Ascending aorta (tissue), 2 donors: ENCODE data around the gene MMP21. TPM values are rescaled to one million over a fixed set of nuclear protein-coding genes. Genes with fewer than 3 reads are reported as not detected.
A peak's percentile ranks its signal among the peaks of the same experiment; 100 is the strongest.

Experiments
- DNase-seq, 2 donors: peaks; one replicate each; pipeline ENCODE4 v3.0.0-alpha.2; 2019; ENCODE audit warnings: low spot score in 2 of 2
- H3K27ac ChIP-seq, 2 donors: fragments of 200-600 bp; sonication (generic); one replicate each; pipeline ENCODE4 v1.5.1; 2016 to 2017; ENCODE audit warnings: mild to moderate bottlenecking in 1 of 2
- H3K27me3 ChIP-seq: fragments of 200-600 bp; sonication (generic); one replicate; pipeline ENCODE4 v1.5.1; 2017
- H3K36me3 ChIP-seq, 2 donors: fragments of 200-600 bp; sonication (generic); one replicate each; pipeline ENCODE4 v1.5.1; 2016
- H3K4me1 ChIP-seq, 2 donors: fragments of 200-600 bp; sonication (generic); one replicate each; pipeline ENCODE4 v1.5.1; 2016 to 2017; ENCODE audit warnings: mild to moderate bottlenecking in 1 of 2
- H3K4me3 ChIP-seq, 2 donors: fragments of 200-600 bp; sonication (generic); one replicate each; pipeline ENCODE4 v1.5.1; 2016 to 2017; ENCODE audit warnings: mild to moderate bottlenecking in 1 of 2
- H3K9me3 ChIP-seq, 2 donors: fragments of 200-600 bp; sonication (generic); one replicate each; pipeline ENCODE4 v1.5.1; 2016
- intact Hi-C: fragments of 100-400 bp; cut with DNase I; formaldehyde crosslinking; loops from one replicate; pipeline ENCODE4 v1.15.1; 2023
- total RNA-seq: library from RNA; depleted of rRNA; stranded (reverse); fragments of >200 nt; gene quantifications from one replicate; pipeline ENCODE4 v1.1.0, GENCODE V29; 2016
- TF ChIP-seq, protein P1 (sequence below), 3 experiments: fragments of 200-600 bp in 2 of 3; fragments of 450-650 bp in 1 of 3; sonication (generic) in 2 of 3; IDR thresholded peaks; one replicate each; pipeline ENCODE4 v1.5.1; 2016 to 2019; ENCODE audit warnings: antibody characterized with exemption in 3 of 3, mild to moderate bottlenecking in 1 of 3, moderate library complexity in 1 of 3

MMP21 gene
- total RNA-seq, 1 donor from 2014 or later, result not detected

DNA sequence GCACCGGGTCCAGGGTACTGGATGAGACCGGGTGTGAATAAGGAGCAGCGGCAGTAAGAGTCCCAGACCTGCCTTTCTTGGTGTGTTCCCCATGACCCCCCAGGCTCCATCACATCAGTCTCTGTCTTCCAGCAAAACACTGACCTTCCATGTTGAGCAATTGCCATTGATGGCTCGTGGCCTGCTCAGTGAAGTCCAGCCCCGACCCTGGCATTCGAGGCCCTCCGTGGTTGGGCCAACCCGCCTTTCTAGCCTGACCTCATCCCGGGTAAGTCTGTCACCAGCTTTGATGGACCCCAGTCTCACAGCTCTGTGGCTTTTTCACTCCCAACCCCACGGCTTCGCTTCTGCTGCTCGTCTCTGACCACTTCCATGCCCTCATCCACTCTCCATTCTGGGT is 6.4 kb downstream of the MMP21 start:
- DNase-seq, result no peak
- TF ChIP-seq, protein P1, sequence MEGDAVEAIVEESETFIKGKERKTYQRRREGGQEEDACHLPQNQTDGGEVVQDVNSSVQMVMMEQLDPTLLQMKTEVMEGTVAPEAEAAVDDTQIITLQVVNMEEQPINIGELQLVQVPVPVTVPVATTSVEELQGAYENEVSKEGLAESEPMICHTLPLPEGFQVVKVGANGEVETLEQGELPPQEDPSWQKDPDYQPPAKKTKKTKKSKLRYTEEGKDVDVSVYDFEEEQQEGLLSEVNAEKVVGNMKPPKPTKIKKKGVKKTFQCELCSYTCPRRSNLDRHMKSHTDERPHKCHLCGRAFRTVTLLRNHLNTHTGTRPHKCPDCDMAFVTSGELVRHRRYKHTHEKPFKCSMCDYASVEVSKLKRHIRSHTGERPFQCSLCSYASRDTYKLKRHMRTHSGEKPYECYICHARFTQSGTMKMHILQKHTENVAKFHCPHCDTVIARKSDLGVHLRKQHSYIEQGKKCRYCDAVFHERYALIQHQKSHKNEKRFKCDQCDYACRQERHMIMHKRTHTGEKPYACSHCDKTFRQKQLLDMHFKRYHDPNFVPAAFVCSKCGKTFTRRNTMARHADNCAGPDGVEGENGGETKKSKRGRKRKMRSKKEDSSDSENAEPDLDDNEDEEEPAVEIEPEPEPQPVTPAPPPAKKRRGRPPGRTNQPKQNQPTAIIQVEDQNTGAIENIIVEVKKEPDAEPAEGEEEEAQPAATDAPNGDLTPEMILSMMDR (IDR thresholded peaks at IDR 0.05), result no peak
- Histone ChIP-seq H3K27me3 (no peaks in the 10 kb centered on the region), H3K4me3 (no peak overlapping the region), H3K4me1 (peaks cover 5% of the 10 kb centered on the region in 2 donors), H3K27ac (no peak overlapping the region), H3K36me3 (peaks cover 11 to 17% of the 10 kb centered on the region in 2 donors), H3K9me3 (no peaks in the 10 kb centered on the region)
- intact Hi-C loops, result no loop called here

DNA sequence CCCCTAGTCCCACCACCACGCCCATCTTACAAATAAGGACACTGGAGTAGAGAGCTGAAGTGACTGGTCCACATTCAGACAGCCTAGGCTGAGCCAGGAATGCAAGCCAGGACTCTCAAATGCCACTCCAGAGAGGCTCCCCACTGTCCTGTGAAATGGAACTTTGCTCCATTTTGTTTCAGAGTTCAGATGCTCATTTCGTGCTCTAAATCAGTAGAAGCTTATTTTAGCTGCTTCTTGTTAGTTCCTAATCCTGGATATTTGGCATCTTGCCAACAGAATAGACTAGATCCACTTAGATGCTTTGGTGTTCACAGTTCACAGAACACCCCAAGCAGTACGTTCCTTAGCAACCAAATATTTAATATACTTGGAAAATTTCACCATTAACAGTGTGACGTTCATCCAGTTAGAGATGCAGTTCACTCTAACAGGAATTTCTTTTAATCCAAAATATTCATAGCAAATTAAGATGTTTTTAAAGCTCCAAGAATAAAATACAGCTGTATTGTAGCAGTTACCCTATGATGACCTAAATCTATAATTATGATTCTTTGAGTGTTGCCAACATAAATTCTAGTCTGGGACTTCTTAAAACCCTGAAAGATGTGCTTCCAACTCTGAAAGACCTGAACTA is 7.3 kb downstream of the MMP21 start:
- no peaks in the 10 kb centered on the region for H3K27me3 ChIP-seq
- intact Hi-C loops, result no loop called here
- no peak for DNase-seq
- no peak overlapping the region for H3K4me3 ChIP-seq
- peaks cover 18 to 26% of the 10 kb centered on the region in 2 donors for H3K36me3 ChIP-seq
- H3K4me1 ChIP-seq, result peaks cover 5% of the 10 kb centered on the region in 2 donors
- H3K27ac ChIP-seq, result peak overlapping the region; percentile 21 to 60
- no peaks in the 10 kb centered on the region for H3K9me3 ChIP-seq
- TF ChIP-seq, protein P1 (IDR thresholded peaks at IDR 0.05), result no peak

DNA sequence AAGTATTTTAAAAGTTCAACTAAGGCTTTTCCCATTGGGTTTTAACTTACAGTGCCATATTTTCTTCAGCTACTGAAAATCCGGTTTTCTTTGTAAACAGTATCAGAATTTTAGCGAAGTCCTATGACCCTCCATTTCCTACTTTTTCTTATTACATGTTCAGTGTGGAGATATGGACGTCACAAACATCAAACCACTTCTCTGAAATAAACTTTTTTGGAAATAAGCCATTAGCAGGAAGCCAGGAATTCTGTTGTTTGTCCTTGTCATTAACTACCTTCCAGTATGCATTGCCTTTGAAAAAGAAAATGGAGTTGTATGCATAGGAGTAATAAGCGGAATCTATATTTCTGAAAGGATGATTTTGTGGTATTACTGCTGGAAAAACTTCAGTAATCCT is 9.1 kb downstream of the MMP21 start:
- Histone ChIP-seq H3K4me1 (peaks cover 5% of the 10 kb centered on the region in 2 donors), H3K27me3 (no peaks in the 10 kb centered on the region), H3K9me3 (no peaks in the 10 kb centered on the region), H3K27ac (no peak overlapping the region), H3K36me3 (peaks cover 27 to 38% of the 10 kb centered on the region in 2 donors), H3K4me3 (no peak overlapping the region)
- intact Hi-C loops, result no loop called here
- no peak for DNase-seq
- TF ChIP-seq, protein P1 (IDR thresholded peaks at IDR 0.05), result no peak

DNA sequence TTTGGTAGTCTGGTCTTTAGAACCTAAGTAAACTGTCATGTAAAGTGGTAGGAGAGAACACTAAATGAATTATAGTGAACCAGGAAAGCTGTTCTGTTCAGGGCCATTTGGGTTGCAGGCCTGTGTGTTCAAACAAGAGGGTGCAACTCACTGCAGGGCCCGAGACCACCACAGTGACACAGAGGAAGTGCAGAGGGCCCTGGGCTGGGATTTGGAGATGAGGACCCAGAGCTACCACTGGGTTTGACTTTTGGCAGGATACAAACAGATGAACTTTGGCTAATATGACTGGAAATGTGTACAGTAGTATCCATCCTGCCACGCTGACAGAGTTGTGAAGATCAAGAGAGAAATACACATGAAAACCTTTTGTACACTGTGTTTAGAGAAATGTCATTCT is 9.8 kb downstream of the MMP21 start:
- intact Hi-C loops, result no loop called here
- Histone ChIP-seq H3K27ac (no peak overlapping the region), H3K9me3 (no peaks in the 10 kb centered on the region), H3K4me3 (no peak overlapping the region), H3K4me1 (peaks cover 5% of the 10 kb centered on the region in 2 donors), H3K27me3 (no peaks in the 10 kb centered on the region), H3K36me3 (peaks cover 27 to 44% of the 10 kb centered on the region in 2 donors)
- no peak for DNase-seq
- TF ChIP-seq, protein P1 (IDR thresholded peaks at IDR 0.05), result no peak

DNA sequence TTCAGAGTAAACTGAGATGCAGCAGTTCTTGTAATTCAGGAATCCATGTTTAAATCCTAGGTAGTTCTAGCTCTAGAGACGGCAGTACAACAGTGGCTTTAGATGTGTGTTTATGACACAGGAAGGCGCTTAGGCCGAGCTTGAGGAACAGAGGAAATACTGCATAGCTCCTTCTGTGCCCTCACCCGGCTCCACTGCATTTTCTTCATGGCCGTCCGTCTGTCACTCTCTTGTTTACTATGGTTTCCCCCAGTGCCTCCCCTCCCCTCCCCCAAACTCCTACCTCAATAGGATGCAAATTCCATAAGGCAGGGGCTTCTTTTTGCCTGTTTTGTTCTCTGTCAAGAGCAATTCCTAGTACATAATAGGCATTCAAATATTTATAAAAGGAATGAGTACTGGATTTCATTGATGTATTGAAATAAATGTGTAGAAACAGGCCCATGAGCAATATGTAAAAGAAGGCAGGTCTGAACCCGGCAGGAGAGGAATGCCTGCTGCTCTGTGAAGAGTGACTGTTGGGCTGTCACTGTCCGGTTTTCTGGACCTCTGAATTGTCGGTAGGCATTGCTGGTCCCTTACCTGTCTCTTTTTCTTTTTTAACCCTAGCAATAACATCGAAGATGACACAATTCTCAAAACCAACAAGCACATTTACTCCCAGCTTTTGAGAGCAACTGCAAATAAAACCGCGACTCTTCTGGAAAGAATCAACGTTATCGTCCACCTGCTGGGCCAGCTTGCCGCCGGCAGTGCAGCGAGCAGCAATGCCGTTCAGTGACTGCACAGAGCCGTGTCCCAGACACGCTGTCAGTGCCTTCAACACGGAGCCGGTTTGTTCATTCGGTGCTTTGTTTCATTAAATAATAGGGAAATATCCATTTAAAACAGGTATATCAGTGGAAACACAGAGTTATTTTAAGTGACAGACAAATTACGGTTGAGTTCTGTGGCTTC is 12.7 kb downstream of the MMP21 start:
- TF ChIP-seq, protein P1 (IDR thresholded peaks at IDR 0.05), result no peak
- Histone ChIP-seq H3K9me3 (no peaks in the 10 kb centered on the region), H3K4me3 (no peak overlapping the region), H3K27me3 (no peaks in the 10 kb centered on the region), H3K27ac (no peak overlapping the region), H3K4me1 (peaks cover 0 to under 1% of the 10 kb centered on the region in 2 donors), H3K36me3 (peaks cover 39 to 73% of the 10 kb centered on the region in 2 donors)
- intact Hi-C loops, result no loop called here
- DNase-seq, result no peak
